HepG2 (cell line): ENCODE data around the gene RIMBP3C. TPM values are rescaled to one million over a fixed set of nuclear protein-coding genes. Genes with fewer than 3 reads are reported as not detected.

Experiments used
- ATAC-seq: fragments of 200-7000 bp; cut with Tn5 transposase; 3 replicates; pipeline ENCODE4 v1.9.1; 2020; ENCODE audit warnings: mild to moderate bottlenecking, moderate library complexity
- BruUV-seq: library from RNA; stranded (reverse); fragments of 400-500 nt; replicated peaks from 2 replicates; lab custom pipeline; 2021; lab: Mats Ljungman, UMichigan
- CTCF ChIA-PET: fragments of 300-600 bp; formaldehyde crosslinking; extraction: SDS; loops from one replicate; lab custom pipeline; 2021; ENCODE audit warnings: low total read pairs, inconsistent platforms, low intra/inter-chr PET ratio; lab: Yijun Ruan, JAX
- POLR2A ChIA-PET: fragments of 350-600 bp; sonication (Branson Sonifier 250); formaldehyde crosslinking; loops from one replicate; lab custom pipeline; 2020; ENCODE audit warnings: antibody characterized with exemption, inconsistent platforms; lab: Yijun Ruan, JAX
- DNase-seq: peaks from one replicate; pipeline ENCODE4 v3.0.0-alpha.2; 2015; ENCODE audit warnings: low spot score
- FAIRE-seq: peaks from 3 replicates; lab custom pipeline; 2011; peaks lifted over from hg19 to GRCh38; lab: Jason Lieb, UNC
- H2AFZ ChIP-seq: one replicate; pipeline ENCODE4 v1.6.1; 2011; ENCODE audit warnings: low read length, inconsistent platforms
- H3K27ac ChIP-seq: fragments of 300-600 bp; 3 replicates; pipeline ENCODE4 v1.8.0; 2011; ENCODE audit warnings: mixed run types, mild to moderate bottlenecking, mixed read lengths, low read length, inconsistent platforms; ENCODE audit not compliant: insufficient read depth; ENCODE audit errors: extremely low read length
- H3K27me3 ChIP-seq, 2 experiments: fragments of 200-600 bp in 1 of 2; 2 replicates in 1 of 2; 3 replicates in 1 of 2; pipeline versions ENCODE4 v1.6.0 to v1.8.0; 2011; ENCODE audit warnings: low read length in 2 of 2, mild to moderate bottlenecking in 2 of 2, moderate library complexity in 2 of 2, inconsistent platforms in 1 of 2; ENCODE audit not compliant: insufficient read depth in 2 of 2, control insufficient read depth in 1 of 2
- H3K36me3 ChIP-seq, 2 experiments: fragments of 200-600 bp in 1 of 2; replicated peaks in 1 of 2; 2 replicates in 1 of 2; 3 replicates in 1 of 2; pipeline versions ENCODE4 v1.5.1 to v1.8.0; 2011; ENCODE audit warnings: low read length in 2 of 2, inconsistent platforms in 1 of 2; ENCODE audit not compliant: insufficient read depth in 2 of 2, control insufficient read depth in 1 of 2
- H3K4me1 ChIP-seq: 2 replicates; pipeline ENCODE4 v1.5.1; 2012; ENCODE audit warnings: low read length, inconsistent platforms; ENCODE audit not compliant: insufficient read depth
- H3K4me2 ChIP-seq: 2 replicates; pipeline ENCODE4 v1.6.0; 2011; ENCODE audit warnings: low read depth, low read length, inconsistent platforms
- H3K4me3 ChIP-seq, 3 experiments: fragments of 200-600 bp in 1 of 3; sonication (generic), shearing (Covaris generic) in 1 of 3; replicated peaks in 1 of 3; 2 replicates each; pipeline ENCODE4 v1.5.1; 2011 to 2016; ENCODE audit warnings: low read length in 3 of 3, inconsistent platforms in 2 of 3, low read depth in 2 of 3, mild to moderate bottlenecking in 2 of 3, control low read depth in 1 of 3, mixed read lengths in 1 of 3; ENCODE audit not compliant: insufficient read depth in 1 of 3
- H3K79me2 ChIP-seq: one replicate; pipeline ENCODE4 v1.6.1; 2011; ENCODE audit warnings: low read length, inconsistent platforms; ENCODE audit not compliant: insufficient read depth
- H3K9ac ChIP-seq: 2 replicates; pipeline ENCODE4 v1.6.0; 2011; ENCODE audit warnings: mild to moderate bottlenecking, low read depth, low read length, inconsistent platforms; ENCODE audit not compliant: insufficient read depth
- H3K9me3 ChIP-seq: 2 replicates; pipeline ENCODE4 v1.5.1; 2012; ENCODE audit warnings: mild to moderate bottlenecking, low read length
- H4K20me1 ChIP-seq: 2 replicates; pipeline ENCODE4 v1.6.0; 2011; ENCODE audit warnings: inconsistent platforms, mild to moderate bottlenecking, low read length, moderate library complexity; ENCODE audit not compliant: insufficient read depth
- HNF4A ChIP-seq: sonication (generic); formaldehyde crosslinking; IDR thresholded peaks from 2 replicates; pipeline ENCODE4 v1.4.0; 2020; ENCODE audit warnings: missing genetic modification reagents
- SUZ12 ChIP-seq: fragments of 150-350 bp; IDR thresholded peaks from 2 replicates; pipeline ENCODE4 v1.6.1; 2014; ENCODE audit warnings: low read depth, low read length
- YEATS2 ChIP-seq: sonication (generic); formaldehyde crosslinking; IDR thresholded peaks from 2 replicates; pipeline ENCODE4 v1.4.0; 2020; ENCODE audit warnings: missing genetic modification reagents, borderline replicate concordance
- ZSCAN29 ChIP-seq: sonication (generic); formaldehyde crosslinking; conservative IDR thresholded peaks from 2 replicates; pipeline ENCODE4 v1.4.0; 2020; ENCODE audit warnings: mild to moderate bottlenecking, missing genetic modification reagents
- WGBS: methylation state at CpG from one replicate; pipeline ENCODE4 v1.1.6; 2017; ENCODE audit warnings: low lambda C conversion rate; 5-methylcytosine and 5-hydroxymethylcytosine counted together
- in situ Hi-C: cut with HindIII; loops from 2 replicates; pipeline ENCODE4 v1.10.0; 2017; ENCODE audit warnings: low pct_unique_long_range_greater_than_20kb; ENCODE audit not compliant: extremely low pct_ligation_motif_present
- intact Hi-C: fragments of 100-400 bp; cut with micrococcal nuclease; formaldehyde crosslinking; loops from one replicate; pipeline ENCODE4 v1.10.0; 2022; ENCODE audit not compliant: unreplicated experiment
- polyA plus RNA-seq, 8 experiments: library from polyadenylated mRNA; depleted of rRNA in 3 of 8; stranded (reverse) in 7 of 8; unstranded in 1 of 8; fragments of >200 nt; fragmentation: Illumina TruSeq in 4 of 8; extraction: Trizol in 4 of 8; gene quantifications; 2 replicates each; pipeline versions ENCODE4 v1.2.1 to v1.2.3, GENCODE V29; 2011 to 2016; ENCODE audit warnings: low read depth in 4 of 8, missing spikeins in 1 of 8, mixed read lengths in 1 of 8; ENCODE audit not compliant: insufficient read depth in 1 of 8
- total RNA-seq, 5 experiments: library from RNA; depleted of rRNA; stranded (reverse); fragments of >200 nt; fragmentation: Illumina TruSeq; extraction: Trizol; gene quantifications; 2 replicates each; pipeline ENCODE4 v1.2.3, GENCODE V29; 2016; ENCODE audit warnings: low read depth in 1 of 5
- TF ChIP-seq, protein P1 (sequence below): sonication (generic); formaldehyde crosslinking; IDR thresholded peaks from 2 replicates; pipeline ENCODE4 v1.5.1; 2020; ENCODE audit warnings: mild to moderate bottlenecking, missing genetic modification reagents

The RIMBP3C gene
- total and polyA plus RNA-seq, 2 of the 13 experiments (the other 11 are each of a cell fraction or from before 2014, with no cell fraction given) = 0.15 TPM; not detected in 1

DNA sequence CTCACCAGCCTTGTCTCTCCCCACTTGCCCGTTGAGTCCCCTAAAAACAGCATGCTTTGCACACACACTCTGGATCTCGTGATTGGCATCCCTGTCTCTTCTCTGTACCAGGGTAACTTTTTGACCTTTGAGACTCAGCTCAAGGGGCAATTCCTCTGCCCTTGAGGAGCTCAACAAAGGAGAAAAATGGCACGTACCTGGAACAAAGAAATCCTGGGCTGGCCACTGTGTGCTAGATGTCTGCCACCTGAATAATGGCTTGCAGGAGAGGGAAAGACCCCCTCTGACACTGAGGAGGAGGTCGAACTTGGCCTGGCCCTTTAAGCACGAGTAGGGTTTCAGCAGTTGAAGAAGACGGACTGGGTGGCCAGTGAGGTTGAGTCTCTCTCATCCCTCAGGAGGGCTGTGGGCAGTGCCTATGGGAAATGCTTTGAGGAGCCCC, 22.1 kb upstream of the RIMBP3C start:
- no peak for FAIRE-seq
- Histone ChIP-seq H3K27ac (no peak overlapping the region), H3K4me2 (peak overlapping the region; percentile 37; the same call in 1 of the 2 replicates), H3K36me3 (peaks cover 3 to 11% of the 10 kb centered on the region in 2 experiments; a peak in 4 of 5 replicates), H3K4me1 (peaks cover 80% of the 10 kb centered on the region), H3K9ac (no peak overlapping the region), H3K4me3 (no peak overlapping the region), H3K9me3 (no peaks in the 10 kb centered on the region), H4K20me1 (peaks cover 92% of the 10 kb centered on the region), H3K79me2 (peaks cover 95% of the 10 kb centered on the region), H2AFZ (no peak overlapping the region), H3K27me3 (no peaks in the 10 kb centered on the region; a peak in 1 of 5 replicates)
- in situ Hi-C loops (no loop called here), intact Hi-C loops (no loop called here)
- BruUV-seq = no TSS peak
- ATAC-seq = no peak
- TF ChIP-seq SUZ12 (no peak), ZSCAN29 (CRISPR knock-in tag) (no peak), YEATS2 (no peak), HNF4A (CRISPR knock-in tag) (peak; percentile 42)
- TF ChIP-seq, protein P1, sequence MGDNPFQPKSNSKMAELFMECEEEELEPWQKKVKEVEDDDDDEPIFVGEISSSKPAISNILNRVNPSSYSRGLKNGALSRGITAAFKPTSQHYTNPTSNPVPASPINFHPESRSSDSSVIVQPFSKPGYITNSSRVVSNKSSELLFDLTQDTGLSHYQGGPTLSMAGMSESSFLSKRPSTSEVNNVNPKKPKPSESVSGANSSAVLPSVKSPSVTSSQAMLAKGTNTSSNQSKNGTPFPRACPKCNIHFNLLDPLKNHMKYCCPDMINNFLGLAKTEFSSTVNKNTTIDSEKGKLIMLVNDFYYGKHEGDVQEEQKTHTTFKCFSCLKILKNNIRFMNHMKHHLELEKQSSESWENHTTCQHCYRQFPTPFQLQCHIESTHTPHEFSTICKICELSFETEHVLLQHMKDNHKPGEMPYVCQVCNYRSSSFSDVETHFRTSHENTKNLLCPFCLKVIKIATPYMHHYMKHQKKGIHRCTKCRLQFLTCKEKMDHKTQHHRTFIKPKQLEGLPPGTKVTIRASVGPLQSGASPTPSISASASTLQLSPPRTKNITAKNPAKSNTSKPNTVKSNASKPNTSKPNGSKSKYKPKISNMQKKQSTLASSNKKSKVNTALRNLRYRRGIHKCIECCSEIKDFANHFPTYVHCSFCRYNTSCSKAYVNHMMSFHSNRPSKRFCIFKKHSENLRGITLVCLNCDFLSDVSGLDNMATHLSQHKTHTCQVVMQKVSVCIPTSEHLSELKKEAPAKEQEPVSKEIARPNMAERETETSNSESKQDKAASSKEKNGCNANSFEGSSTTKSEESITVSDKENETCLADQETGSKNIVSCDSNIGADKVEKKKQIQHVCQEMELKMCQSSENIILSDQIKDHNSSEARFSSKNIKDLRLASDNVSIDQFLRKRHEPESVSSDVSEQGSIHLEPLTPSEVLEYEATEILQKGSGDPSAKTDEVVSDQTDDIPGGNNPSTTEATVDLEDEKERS (CRISPR knock-in tag) = no peak
- no peak for DNase-seq
- ChIA-PET CTCF (no interaction called here), POLR2A (interaction anchor here (1.3 to 2.2 kb wide), 2 partner anchors 9 to 56 kb away, joined by 3 to 11 read pairs; no protein-coding TSS in a partner anchor)
- WGBS = 74% methylated on average over 6 of the region's 6 CpGs
